Measurements from ENCODE around the gene C2orf81. TPM values are rescaled to one million over a fixed set of nuclear protein-coding genes. Genes with fewer than 3 reads are reported as not detected.
"Not testable (repeated sequence)": the region's sequence is repeated elsewhere in the genome, so short reads cannot be mapped to it uniquely, and the experiment has no call there.

Gene C2orf81
- 0.53 and 0.70 TPM in 2 replicates for total RNA-seq (2014; rRNA removed; shearing (Covaris generic))

GRCh38 chr2:74421221-74421870 lies at the start of gene C2orf81, which contains the start of gene WDR54:
Gene C2orf81 (minus strand): TSS chr2:74421619. CDS start chr2:74421560, 59 bp downstream.
Gene WDR54 (plus strand): TSS chr2:74421730. CDS start chr2:74422154, 424 bp downstream.
- peak; percentile 83 for DNase-seq (ENCODE audit: low spot score)

DNA sequence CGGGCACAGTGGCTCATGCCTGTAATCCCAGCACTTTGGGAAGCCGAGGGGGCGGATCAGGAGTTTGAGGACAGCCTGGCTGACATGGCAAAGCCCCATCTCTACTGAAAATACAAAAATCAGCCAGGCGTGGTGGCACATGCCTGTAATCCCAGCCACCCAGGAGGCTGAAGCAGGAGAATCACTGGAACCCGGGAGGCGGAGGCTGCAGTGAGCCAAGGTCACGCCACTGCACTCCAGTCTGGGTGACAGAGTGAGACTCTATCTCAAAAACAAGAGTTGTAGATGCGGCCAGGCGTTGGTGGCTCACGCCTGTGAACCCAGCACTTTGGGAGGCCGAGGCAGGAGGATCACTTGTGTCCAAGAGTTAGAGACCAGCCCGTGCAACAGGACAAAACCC lies 49.3 kb upstream of the C2orf81 start:
- DNase-seq (ENCODE audit: low spot score) = not testable (repeated sequence)

- no peak for DNase-seq (ENCODE audit: low spot score)
These were observed 43.0 kb upstream of the C2orf81 start for GRCh38 chr2:74464406-74464805.

DNA sequence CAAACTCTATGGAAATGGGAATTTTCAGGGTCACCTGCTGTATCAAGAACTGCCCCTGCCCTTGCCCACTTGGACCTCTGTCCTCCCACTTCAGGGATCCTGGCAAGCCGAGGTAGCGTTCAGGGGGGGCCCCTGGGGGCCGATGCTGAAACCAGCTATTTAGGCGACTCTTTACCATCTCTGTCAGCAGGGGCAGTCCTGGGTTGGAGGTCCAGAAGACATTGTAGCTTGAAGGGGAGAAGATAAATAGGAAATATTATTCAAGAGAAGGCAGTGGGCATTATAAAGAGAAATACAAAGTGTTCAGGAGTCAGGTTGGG lies 41.3 kb upstream of the C2orf81 start:
- no peak for DNase-seq (ENCODE audit: low spot score)

DNA sequence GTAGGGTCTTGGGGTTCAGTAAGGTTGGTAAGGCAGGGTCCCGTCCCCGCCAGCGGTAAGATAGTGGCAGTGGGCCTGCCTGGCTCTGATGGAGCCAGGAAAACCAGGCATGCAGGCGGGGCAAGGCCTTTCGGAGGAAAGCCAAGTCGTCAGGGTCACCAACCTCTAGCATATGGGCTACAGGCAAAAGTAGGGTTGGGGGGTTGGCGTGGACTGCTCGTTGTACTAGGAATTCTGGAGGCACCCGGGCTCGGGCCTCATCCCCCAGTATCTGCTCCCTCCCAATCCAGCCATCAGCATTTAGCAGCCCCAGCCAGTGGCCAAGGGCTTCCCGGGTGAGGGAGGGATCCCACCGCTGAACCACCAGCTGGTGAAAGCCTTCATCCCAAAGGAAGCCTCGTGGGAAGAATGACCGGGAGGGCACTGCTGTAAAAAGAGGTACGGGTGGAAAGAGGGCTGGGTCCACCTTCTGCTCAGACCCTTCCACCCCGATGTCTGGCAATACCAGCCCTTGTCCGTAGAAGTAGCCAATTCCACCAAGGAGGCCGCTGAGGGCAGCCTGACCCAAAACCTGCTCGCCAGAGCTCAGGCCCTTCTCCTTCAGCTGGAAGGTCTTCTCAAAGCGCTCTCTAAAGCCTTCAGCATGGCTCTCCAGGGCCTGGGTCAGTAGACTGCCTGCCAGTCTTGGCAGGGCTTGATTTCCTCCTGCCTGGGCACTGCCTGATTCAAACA lies 40.8 kb upstream of the C2orf81 start:
- DNase-seq (ENCODE audit: low spot score) = no peak

GRCh38 chr2:74461187-74462053 lies 40.0 kb upstream of the C2orf81 start:
- no peak for DNase-seq (ENCODE audit: low spot score)

DNA sequence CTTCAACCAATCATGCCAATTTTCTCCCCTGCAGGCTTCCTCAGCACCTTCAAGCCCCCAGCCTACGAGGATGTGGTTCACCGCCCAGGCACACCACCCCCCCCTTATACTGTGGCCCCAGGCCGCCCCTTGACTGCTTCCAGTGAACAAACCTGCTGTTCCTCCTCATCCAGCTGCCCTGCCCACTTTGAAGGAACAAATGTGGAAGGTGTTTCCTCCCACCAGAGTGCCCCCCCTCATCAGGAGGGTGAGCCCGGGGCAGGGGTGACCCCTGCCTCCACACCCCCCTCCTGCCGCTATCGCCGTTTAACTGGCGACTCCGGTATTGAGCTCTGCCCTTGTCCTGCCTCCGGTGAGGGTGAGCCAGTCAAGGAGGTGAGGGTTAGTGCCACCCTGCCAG lies 38.8 kb upstream of the C2orf81 start:
- DNase-seq (ENCODE audit: low spot score) = not testable (repeated sequence)

DNA sequence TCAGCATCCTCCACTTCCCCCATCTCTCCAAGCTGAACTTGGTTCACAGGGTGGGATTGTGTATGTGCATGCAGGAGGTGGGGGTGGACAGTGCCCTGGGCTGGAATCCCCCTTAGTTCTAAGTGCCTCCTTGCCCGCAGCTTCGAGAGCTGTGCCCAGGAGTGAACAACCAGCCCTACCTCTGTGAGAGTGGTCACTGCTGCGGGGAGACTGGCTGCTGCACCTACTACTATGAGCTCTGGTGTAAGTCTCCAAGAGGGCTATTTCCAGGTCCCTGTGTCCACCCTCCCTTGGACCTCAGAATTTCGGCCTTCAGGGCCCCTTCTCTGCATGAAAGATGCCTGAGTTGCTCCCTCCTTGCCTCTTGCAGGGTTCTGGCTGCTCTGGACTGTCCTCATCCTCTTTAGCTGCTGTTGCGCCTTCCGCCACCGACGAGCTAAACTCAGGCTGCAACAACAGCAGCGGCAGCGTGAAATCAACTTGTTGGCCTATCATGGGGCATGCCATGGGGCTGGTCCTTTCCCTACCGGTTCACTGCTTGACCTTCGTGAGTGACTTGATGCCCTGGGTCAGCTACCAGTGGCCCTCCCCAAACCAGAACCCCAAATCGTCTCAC lies 38.2 kb upstream of the C2orf81 start:
- DNase-seq (ENCODE audit: low spot score) = not testable (repeated sequence)

DNA sequence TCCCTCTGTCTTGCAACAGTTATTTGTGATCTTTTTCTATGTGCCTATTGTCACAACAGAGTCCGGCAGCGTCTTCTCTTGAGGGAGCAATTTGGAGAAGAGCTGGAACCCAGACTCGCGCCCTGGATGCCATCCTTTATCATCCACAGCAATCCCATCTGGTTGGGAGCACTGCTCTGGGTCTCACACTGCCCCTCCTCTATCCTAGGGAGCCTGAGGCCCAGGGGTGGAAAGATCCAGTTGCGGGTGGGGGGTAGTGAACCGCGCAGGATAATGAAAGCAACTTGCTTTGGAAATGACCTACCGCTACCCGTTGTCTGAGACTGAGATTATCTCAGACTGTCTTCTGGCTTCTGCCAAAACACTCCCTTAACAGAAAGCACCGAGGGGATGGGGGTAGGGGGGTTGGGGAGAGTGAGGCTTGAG lies 37.5 kb upstream of the C2orf81 start:
- DNase-seq (ENCODE audit: low spot score) = no peak

GRCh38 chr2:74458132-74458937 lies 36.9 kb upstream of the C2orf81 start, which contains the start of gene WBP1:
Gene WBP1 (plus strand): TSS chr2:74458438. CDS start chr2:74458603, 165 bp downstream.
- peak; percentile 100 for DNase-seq (ENCODE audit: low spot score)

- no peak for DNase-seq (ENCODE audit: low spot score)
These were observed 36.2 kb upstream of the C2orf81 start for GRCh38 chr2:74457549-74458131.

DNA sequence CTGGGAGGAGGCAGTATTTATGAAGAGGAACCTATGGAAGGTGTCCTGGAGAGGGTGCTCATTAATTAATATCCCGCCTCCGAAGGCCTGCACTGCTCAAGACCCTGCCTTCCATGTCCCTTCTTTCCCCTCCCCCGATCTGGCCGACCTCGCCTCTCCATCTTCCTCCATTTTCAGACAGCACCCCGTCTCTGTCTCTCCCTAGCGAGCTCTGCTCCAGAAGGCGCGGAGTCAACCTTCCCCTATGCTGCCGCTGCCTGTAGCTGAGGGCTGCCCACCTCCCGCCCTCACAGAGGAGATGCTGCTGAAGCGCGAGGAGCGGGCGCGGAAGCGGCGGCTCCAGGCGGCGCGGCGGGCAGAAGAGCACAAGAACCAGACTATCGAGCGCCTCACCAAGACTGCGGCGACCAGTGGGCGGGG lies 35.7 kb upstream of the C2orf81 start:
- no peak for DNase-seq (ENCODE audit: low spot score)

DNA sequence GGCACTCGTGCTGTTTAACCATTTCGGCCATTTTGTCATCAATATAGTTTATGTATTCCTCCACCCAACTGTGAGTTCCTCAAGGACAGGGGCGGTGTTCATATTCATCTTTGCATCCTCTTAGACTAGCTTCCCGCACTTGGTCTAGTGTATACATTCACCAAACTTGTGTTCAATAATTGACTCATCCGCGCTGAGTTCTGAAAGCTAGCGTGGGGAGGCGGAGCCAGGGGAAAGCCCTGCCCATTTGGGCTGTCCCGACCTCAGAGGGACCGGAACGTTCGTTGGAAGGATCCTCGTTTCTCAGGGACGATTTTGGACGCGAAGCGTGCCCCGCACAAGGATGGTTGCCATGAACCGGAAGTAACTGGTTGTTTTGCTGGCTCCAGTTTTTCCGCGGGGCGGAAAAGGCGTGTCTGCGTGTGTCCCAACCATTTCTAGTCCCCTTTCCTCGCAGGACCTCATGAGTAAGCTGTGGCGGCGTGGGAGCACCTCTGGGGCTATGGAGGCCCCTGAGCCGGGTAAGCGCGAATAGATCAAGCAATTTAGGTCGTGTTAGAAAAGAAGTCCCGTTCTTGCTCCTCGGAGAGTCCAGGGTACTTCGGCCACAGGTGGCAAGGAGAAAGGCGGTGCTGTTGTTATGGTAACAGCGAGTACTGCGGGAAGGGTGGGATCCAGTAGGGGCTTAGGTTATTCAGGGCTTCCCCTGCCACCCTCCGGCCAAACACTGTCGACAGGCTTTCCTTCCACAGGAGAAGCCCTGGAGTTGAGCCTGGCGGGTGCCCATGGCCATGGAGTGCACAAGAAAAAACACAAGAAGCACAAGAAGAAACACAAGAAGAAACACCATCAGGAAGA lies 33.5 kb upstream of the C2orf81 start, which contains the start of gene INO80B:
Gene INO80B, plus strand, starts transcription at position 434 of the 858 bp plus-strand sequence. Its CDS starts 30 bp downstream, at position 464.
- DNase-seq (ENCODE audit: low spot score) = peak; percentile 94

GRCh38 chr2:74450570-74451190 lies 29.3 kb upstream of the C2orf81 start:
- DNase-seq (ENCODE audit: low spot score) = no peak

DNA sequence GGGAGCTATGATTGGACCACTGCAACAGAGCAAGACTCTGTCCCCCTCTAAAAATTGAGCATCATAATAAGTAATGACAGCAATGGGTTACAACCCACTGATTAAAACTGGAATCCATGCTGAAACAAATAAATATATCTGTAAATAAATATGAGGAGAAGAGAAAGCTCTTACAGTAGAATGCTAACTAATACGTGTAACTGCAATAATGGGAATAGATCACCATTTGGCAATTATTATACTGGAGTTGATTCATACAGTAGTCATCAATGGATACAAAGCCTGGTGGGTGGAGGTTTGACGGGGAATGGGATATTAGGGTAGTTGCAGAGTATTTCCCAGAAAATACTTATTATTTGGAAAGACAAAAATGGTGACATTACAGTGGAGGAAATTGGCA lies 27.4 kb upstream of the C2orf81 start:
- DNase-seq (ENCODE audit: low spot score) = no peak

DNA sequence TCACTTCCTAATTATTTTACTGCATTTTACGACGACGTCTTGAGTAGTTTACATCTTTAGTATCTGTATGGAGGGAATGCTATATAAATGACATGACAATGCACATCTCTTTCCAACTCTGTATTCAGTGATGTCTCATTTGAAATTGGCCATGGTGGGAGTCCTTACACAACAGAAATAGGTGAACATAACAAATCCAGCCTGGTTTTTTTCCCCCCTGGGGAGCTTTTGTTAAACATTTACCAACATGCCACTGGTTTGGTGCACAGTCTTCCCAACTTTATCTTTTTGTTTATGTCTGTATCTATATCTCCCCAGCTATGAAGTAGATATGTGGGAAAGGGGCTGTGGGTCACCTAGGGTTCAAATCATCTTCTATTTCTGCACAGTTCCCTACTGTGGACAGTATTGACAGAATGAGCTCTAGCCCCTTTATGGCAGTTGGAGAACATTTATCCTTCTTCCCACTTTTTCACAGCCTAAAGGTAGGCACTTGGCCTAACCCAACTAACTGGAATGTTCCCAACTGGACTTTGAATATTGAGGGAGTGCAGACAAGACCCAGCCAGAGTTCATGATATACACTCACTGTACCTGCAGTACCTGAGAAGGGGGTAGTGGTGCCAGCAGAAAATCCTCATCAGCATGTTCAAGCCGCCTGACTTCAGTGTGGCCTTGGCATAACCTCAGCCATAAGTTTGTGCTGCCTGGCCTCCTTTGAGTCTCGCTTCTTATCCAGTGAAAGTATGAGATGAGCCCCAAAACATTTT lies 26.0 kb upstream of the C2orf81 start:
- no peak for DNase-seq (ENCODE audit: low spot score)

DNA sequence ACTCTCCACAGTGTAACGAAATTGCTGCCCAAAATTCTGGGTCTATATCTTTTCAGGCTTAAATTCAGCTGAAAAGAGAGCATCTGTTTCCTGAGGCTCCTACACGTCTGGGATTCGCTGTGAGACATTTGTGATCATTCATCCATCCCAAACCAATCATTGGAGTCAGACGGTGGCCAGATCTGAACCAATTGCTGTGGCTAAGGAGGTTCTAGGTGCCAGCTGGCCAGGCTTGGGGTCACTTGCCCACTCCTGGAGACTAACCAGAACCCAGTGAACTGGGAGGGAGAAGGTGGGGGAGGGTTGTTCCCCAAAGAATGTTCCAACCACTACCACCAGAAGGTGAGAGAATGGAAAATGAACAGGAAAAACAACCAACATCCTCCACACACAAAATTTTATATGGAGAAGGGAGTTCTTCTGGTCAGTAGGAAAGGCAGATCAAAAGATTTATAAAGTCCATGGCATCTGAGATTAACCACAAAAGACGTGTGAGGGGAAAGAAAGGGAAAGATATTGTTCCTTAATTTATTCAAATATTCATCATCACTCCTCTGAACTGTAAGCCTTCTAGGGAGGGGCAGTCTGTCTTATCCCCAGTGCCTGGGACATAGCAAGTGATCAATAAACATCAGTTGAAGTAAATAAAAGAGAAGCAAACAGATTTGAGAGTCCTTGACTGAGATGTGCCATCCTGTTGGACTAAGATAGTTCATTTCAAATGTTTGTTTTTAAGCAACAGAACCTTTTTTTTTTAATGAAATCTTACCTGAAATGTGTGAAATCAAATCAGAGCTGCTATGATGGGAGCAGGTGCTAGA lies 23.3 kb upstream of the C2orf81 start:
- DNase-seq (ENCODE audit: low spot score) = no peak
